Peyer's patch (tissue), 4 donors: Measurements from ENCODE around the gene C1orf105. TPM values are rescaled to one million over a fixed set of nuclear protein-coding genes. Genes with fewer than 3 reads are reported as not detected.
A peak's percentile ranks its signal among the peaks of the same experiment; 100 is the strongest.
"Not testable (repeated sequence)": the region's sequence is repeated elsewhere in the genome, so short reads cannot be mapped to it uniquely, and the experiment has no call there.

Source experiments
- DNase-seq, 3 donors: peaks; one replicate each; pipeline ENCODE4 v3.0.0-alpha.2; 2017 to 2019
- H3K27ac ChIP-seq, 4 donors: fragments of 200-600 bp; sonication (generic); one replicate each; pipeline ENCODE4 v1.5.1; 2016 to 2019
- H3K27me3 ChIP-seq, 2 donors: fragments of 200-600 bp; sonication (generic); one replicate each; pipeline ENCODE4 v1.5.1; 2019
- H3K36me3 ChIP-seq, 3 donors: fragments of 200-600 bp; sonication (generic); one replicate each; pipeline ENCODE4 v1.5.1; 2016 to 2019
- H3K4me1 ChIP-seq, 4 donors: fragments of 200-600 bp; sonication (generic); one replicate each; pipeline ENCODE4 v1.5.1; 2016 to 2019
- H3K4me3 ChIP-seq, 4 donors: fragments of 200-600 bp; sonication (generic); 1 replicate in 3 of 4; 2 replicates in 1 of 4; pipeline ENCODE4 v1.5.1; 2016 to 2019; ENCODE audit warnings: mild to moderate bottlenecking in 1 of 4
- H3K9me3 ChIP-seq, 4 donors: fragments of 200-600 bp; sonication (generic); one replicate each; pipeline ENCODE4 v1.5.1; 2016 to 2019; ENCODE audit warnings: mild to moderate bottlenecking in 1 of 4
- POLR2A ChIP-seq, 2 donors: fragments of 450-650 bp; IDR thresholded peaks; one replicate each; pipeline ENCODE4 v1.5.1; 2017; ENCODE audit warnings: antibody characterized with exemption in 2 of 2, mild to moderate bottlenecking in 2 of 2, moderate library complexity in 2 of 2
- total RNA-seq, 4 donors: library from RNA; depleted of rRNA; stranded (reverse); fragments of >200 nt; gene quantifications; one replicate each; pipeline ENCODE4 v1.1.0, GENCODE V29; 2016
- TF ChIP-seq, protein P1 (sequence below), 6 experiments: fragments of 450-650 bp in 4 of 6; fragments of 200-600 bp in 2 of 6; sonication (generic) in 1 of 6; IDR thresholded peaks; one replicate each; pipeline ENCODE4 v1.5.1; 2017 to 2019; ENCODE audit warnings: antibody characterized with exemption in 6 of 6, mild to moderate bottlenecking in 3 of 6, moderate library complexity in 1 of 6

C1orf105 gene
- total RNA-seq, 4 donors from 2014 or later, result not detected

GRCh38 chr1:172431204-172431603 lies 10.7 kb downstream of the C1orf105 start:
- Histone ChIP-seq H3K36me3 (no peaks in the 10 kb centered on the region), H3K27ac (peak overlapping the region in 1 of 4 donors; percentile 59)
- DNase-seq, result no peak

GRCh38 chr1:172431721-172432192 lies 11.3 kb downstream of the C1orf105 start:
- no peaks in the 10 kb centered on the region for H3K9me3 ChIP-seq
- peak overlapping the region in 1 of 4 donors; percentile 59 for H3K27ac ChIP-seq
- H3K4me3 ChIP-seq, result no peak overlapping the region
- peak; percentile 30 to 75 (median 75) for DNase-seq
- H3K36me3 ChIP-seq, result no peaks in the 10 kb centered on the region
- H3K27me3 ChIP-seq, result no peaks in the 10 kb centered on the region
- no peak for TF ChIP-seq POLR2A (IDR thresholded peaks at IDR 0.05)
- TF ChIP-seq, protein P1, sequence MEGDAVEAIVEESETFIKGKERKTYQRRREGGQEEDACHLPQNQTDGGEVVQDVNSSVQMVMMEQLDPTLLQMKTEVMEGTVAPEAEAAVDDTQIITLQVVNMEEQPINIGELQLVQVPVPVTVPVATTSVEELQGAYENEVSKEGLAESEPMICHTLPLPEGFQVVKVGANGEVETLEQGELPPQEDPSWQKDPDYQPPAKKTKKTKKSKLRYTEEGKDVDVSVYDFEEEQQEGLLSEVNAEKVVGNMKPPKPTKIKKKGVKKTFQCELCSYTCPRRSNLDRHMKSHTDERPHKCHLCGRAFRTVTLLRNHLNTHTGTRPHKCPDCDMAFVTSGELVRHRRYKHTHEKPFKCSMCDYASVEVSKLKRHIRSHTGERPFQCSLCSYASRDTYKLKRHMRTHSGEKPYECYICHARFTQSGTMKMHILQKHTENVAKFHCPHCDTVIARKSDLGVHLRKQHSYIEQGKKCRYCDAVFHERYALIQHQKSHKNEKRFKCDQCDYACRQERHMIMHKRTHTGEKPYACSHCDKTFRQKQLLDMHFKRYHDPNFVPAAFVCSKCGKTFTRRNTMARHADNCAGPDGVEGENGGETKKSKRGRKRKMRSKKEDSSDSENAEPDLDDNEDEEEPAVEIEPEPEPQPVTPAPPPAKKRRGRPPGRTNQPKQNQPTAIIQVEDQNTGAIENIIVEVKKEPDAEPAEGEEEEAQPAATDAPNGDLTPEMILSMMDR (IDR thresholded peaks at IDR 0.05), result no peak
- H3K4me1 ChIP-seq, result no peaks in the 10 kb centered on the region

More at GRCh38 chr1:172431204-172431603, 10.7 kb downstream of the C1orf105 start:
- H3K4me1 ChIP-seq, result no peaks in the 10 kb centered on the region
- no peak overlapping the region for H3K4me3 ChIP-seq
- no peaks in the 10 kb centered on the region for H3K9me3 ChIP-seq
- TF ChIP-seq, protein P1 (IDR thresholded peaks at IDR 0.05), result no peak
- no peak for TF ChIP-seq POLR2A (IDR thresholded peaks at IDR 0.05)
- no peaks in the 10 kb centered on the region for H3K27me3 ChIP-seq

- not testable (repeated sequence) for H3K36me3 ChIP-seq, H3K4me3 ChIP-seq, DNase-seq, H3K4me1 ChIP-seq, H3K9me3 ChIP-seq, H3K27me3 ChIP-seq, H3K27ac ChIP-seq
Observed at GRCh38 chr1:172437183-172437582, 16.7 kb downstream of the C1orf105 start.

- Histone ChIP-seq H3K4me3 (no peak overlapping the region), H3K27me3 (no peaks in the 10 kb centered on the region)
- DNase-seq, result no peak
Observed at GRCh38 chr1:172442404-172442803, 21.9 kb downstream of the C1orf105 start.

DNA sequence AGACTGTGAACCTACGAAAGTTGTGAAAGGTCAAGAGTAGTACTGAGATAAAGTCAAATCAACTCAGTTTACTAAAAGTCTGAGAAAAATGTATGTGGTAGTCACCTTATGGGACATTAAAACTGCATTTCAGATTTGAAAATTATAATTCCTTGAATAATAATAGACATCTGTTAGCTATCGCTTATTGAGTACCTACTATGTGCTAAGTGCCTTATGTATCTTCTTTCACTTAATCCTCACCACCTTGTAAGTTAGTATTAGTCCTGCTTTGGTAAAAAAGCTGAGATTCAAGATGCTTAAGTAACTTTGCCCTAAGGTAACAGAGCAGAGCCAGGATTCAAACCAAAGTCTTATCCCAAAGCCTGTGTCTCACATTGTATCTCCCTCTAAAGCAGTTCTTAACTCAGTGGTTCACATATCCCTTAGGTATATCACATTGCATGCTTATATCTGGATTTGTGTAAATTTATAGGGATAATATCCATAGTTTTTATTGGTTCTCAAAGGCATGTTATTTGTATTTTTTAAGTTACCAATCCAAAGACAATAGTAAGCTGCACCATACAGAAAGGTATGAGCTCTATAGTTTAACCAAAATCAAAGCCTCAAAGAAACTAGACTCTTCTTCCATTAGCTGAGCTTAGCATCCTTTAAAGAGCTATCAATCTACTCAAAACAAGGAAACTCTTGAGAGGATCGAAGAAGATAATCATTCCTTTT lies 22.5 kb downstream of the C1orf105 start:
- Histone ChIP-seq H3K27me3 (no peaks in the 10 kb centered on the region), H3K4me3 (peak overlapping the region; percentile 83 to 93 (median 86)), H3K9me3 (no peaks in the 10 kb centered on the region), H3K27ac (peak overlapping the region in 2 of 4 donors; percentile 85), H3K36me3 (no peaks in the 10 kb centered on the region), H3K4me1 (peaks cover 0 to 8% (median 1%) of the 10 kb centered on the region in 4 donors)
- TF ChIP-seq, protein P1 (IDR thresholded peaks at IDR 0.05), result no peak
- TF ChIP-seq POLR2A (IDR thresholded peaks at IDR 0.05), result no peak
- no peak for DNase-seq

More at GRCh38 chr1:172442404-172442803, 21.9 kb downstream of the C1orf105 start:
- Histone ChIP-seq H3K4me1 (peaks cover 0 to 8% (median 1%) of the 10 kb centered on the region in 4 donors), H3K9me3 (no peaks in the 10 kb centered on the region), H3K27ac (no peak overlapping the region), H3K36me3 (no peaks in the 10 kb centered on the region)
- TF ChIP-seq, protein P1 (IDR thresholded peaks at IDR 0.05), result no peak
- TF ChIP-seq POLR2A (IDR thresholded peaks at IDR 0.05), result no peak

GRCh38 chr1:172443666-172444453 lies 23.4 kb downstream of the C1orf105 start, which contains the start of gene PIGC:
Gene PIGC, minus strand, starts transcription at chr1:172444069. Its CDS starts 1,447 bp downstream, at chr1:172442622.
- Histone ChIP-seq H3K36me3 (no peaks in the 10 kb centered on the region), H3K4me1 (peaks cover 0 to 8% (median 4%) of the 10 kb centered on the region in 4 donors), H3K4me3 (peak within 1 kb of the TSS; percentile 83 to 93 (median 86)), H3K9me3 (no peaks in the 10 kb centered on the region), H3K27me3 (no peaks in the 10 kb centered on the region), H3K27ac (peak within 1 kb of the TSS; percentile 76 to 86 (median 85))
- TF ChIP-seq, protein P1 (IDR thresholded peaks at IDR 0.05), result peak; percentile 73 to 90 (median 89)
- TF ChIP-seq POLR2A (IDR thresholded peaks at IDR 0.05), result peak in 1 of 2 donors; percentile 43
- DNase-seq, result peak; percentile 88 to 96 (median 94)
